Measurements from ENCODE around the gene CAMTA1. TPM values are rescaled to one million over a fixed set of nuclear protein-coding genes. Genes with fewer than 3 reads are reported as not detected.

CAMTA1 gene
- total and polyA plus RNA-seq, 8 donors: 42.8 to 213 (median 118) TPM

DNA sequence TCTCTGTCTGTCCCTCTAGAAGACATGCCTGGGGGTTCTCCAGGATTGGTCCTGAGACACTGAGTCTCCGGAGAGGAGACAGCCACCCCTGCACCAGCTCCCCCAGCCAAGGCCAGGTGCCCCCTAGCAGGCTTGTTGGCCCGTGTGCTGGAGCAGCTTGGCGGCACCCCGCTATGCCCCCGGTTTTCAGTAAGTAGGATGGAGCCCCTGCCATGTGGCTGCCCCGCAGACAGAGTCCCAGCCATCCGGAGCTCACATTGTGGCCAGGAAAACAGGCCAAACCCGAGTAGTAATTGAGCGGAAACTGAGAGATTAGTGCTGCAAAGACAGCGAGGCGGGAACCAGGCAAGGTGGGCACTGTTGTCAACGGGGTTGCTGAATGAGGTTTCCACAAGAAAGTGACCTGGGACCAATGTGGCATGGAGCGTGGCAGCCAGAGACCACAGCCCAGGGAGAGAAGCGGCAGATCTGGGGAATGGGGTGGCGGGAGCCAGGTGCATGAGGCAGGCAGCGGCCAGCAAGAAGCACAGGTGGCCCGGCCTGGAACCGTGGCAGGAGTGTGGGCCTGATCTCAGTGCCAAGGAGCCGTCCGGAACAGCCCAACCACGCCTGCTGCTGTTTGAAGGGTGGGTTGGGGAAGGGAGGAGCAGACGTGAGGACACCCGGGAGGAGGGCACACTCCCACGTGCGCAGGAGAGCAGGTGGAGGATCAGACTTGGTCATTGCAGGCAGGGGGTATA lies 848.4 kb downstream of the CAMTA1 start:
- 77 to 82% (median 80%) methylated on average over 22 to 25 of the region's 25 CpGs for WGBS, 5 donors
- Histone ChIP-seq H3K4me3 (no peak overlapping the region), H3K27me3 (peaks cover 0 to 55% (median 18%) of the 10 kb centered on the region in 3 donors), H3K36me3 (no peaks in the 10 kb centered on the region), H3K9me3 (no peaks in the 10 kb centered on the region), H3K27ac (no peak overlapping the region), H3K4me1 (no peaks in the 10 kb centered on the region)
- no peak for DNase-seq
- TF ChIP-seq POLR2AphosphoS5 (IDR thresholded peaks at IDR 0.05) (no peak), EP300 (IDR thresholded peaks at IDR 0.05) (no peak), POLR2A (IDR thresholded peaks at IDR 0.05) (no peak), CTCF (IDR thresholded peaks at IDR 0.05) (no peak)
- intact Hi-C loops (cut with DNase I; ENCODE audit: low total_unique reads): no loop called here

GRCh38 chr1:7634546-7635240 lies 849.4 kb downstream of the CAMTA1 start:
- Histone ChIP-seq H3K27ac (no peak overlapping the region), H3K4me3 (no peak overlapping the region), H3K4me1 (no peaks in the 10 kb centered on the region), H3K36me3 (no peaks in the 10 kb centered on the region), H3K27me3 (peaks cover 0 to 45% (median 18%) of the 10 kb centered on the region in 3 donors), H3K9me3 (no peaks in the 10 kb centered on the region)
- intact Hi-C loops (cut with DNase I; ENCODE audit: low total_unique reads): no loop called here
- WGBS, 5 donors: 62 to 74% (median 71%) methylated on average over 11 to 13 of the region's 13 CpGs
- TF ChIP-seq POLR2A (IDR thresholded peaks at IDR 0.05) (no peak), CTCF (IDR thresholded peaks at IDR 0.05) (no peak), EP300 (IDR thresholded peaks at IDR 0.05) (no peak), POLR2AphosphoS5 (IDR thresholded peaks at IDR 0.05) (no peak)
- DNase-seq: no peak

- intact Hi-C loops (cut with DNase I; ENCODE audit: low total_unique reads): no loop called here
- no peak overlapping the region for H3K27ac ChIP-seq
- 83 to 94% (median 88%) methylated on average over 14 to 16 of the region's 16 CpGs for WGBS, 5 donors
- no peaks in the 10 kb centered on the region for H3K9me3 ChIP-seq
- no peak for TF ChIP-seq EP300 (IDR thresholded peaks at IDR 0.05)
- no peak for TF ChIP-seq POLR2AphosphoS5 (IDR thresholded peaks at IDR 0.05)
- no peak for TF ChIP-seq CTCF (IDR thresholded peaks at IDR 0.05)
- no peak for TF ChIP-seq POLR2A (IDR thresholded peaks at IDR 0.05)
- H3K36me3 ChIP-seq: no peaks in the 10 kb centered on the region
- DNase-seq: no peak
- H3K4me1 ChIP-seq: no peaks in the 10 kb centered on the region
- peaks cover 0 to 22% (median 6%) of the 10 kb centered on the region in 3 donors for H3K27me3 ChIP-seq
- H3K4me3 ChIP-seq: no peak overlapping the region
Measured at GRCh38 chr1:7636795-7637526, 851.7 kb downstream of the CAMTA1 start.

- Histone ChIP-seq H3K4me3 (no peak overlapping the region), H3K9me3 (no peaks in the 10 kb centered on the region), H3K27me3 (peaks cover 0 to 11% (median under 1%) of the 10 kb centered on the region in 3 donors), H3K4me1 (no peaks in the 10 kb centered on the region), H3K36me3 (no peaks in the 10 kb centered on the region), H3K27ac (no peak overlapping the region)
- no peak for DNase-seq
- TF ChIP-seq EP300 (IDR thresholded peaks at IDR 0.05) (no peak), CTCF (IDR thresholded peaks at IDR 0.05) (no peak), POLR2AphosphoS5 (IDR thresholded peaks at IDR 0.05) (no peak), POLR2A (IDR thresholded peaks at IDR 0.05) (no peak)
- intact Hi-C loops (cut with DNase I; ENCODE audit: low total_unique reads): no loop called here
- 67 to 77% (median 70%) methylated on average over 8 of the region's 8 CpGs for WGBS, 5 donors
Measured at GRCh38 chr1:7638078-7638477, 852.8 kb downstream of the CAMTA1 start.

Measured in stomach (tissue), 9 donors.